HG03342 (cell line): ENCODE data around the gene BZW1.

ENCODE experiments used
- ATAC-seq: cut with Tn5 transposase; IDR thresholded peaks from one replicate; pipeline ENCODE4 v1.9.1; 2021; ENCODE audit warnings: mild to moderate bottlenecking, moderate library complexity; ENCODE audit not compliant: unreplicated experiment

Gene BZW1

GRCh38 chr2:200811333-200812121 is at the start of gene BZW1:
Gene BZW1 (plus strand): TSS chr2:200811910. CDS start chr2:200813218, 1,308 bp downstream.
- ATAC-seq = peak; percentile 81

DNA sequence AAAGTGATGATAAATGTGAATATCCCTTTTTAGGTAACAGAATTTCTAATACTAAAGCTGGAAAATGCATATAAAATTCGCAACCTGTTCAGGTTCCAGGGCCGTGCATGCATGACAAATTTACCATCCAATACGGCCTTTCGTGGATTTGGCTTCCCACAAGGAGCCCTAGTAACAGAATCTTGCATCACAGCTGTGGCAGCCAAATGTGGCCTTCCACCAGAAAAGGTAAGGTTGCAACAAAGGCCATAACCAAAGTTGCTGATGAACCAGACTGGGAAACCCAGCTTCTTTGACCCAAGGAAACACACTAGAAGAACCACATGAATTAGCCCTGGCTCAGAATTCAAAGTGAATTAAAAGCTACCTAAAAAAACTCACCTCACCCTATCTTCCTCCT is 49.6 kb upstream of the BZW1 start:
- ATAC-seq = no peak

DNA sequence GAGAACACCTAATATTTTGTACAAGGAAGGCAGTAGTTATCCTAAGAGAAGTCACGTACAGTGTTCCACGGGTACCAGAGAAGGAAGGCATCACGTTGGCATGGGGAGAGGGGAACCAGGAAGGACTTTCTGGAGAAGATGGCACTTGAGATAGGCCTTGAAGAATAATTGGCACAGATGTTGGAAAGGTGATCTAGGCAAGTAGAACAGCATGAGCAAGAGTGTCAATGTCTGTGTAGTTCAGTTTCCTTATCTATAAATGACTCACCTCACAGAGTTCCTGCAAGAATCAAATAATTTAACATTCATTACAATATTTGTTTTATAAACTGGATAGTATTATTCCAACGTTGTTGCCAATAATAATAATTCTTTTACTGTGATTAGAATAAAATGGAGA is 48.3 kb upstream of the BZW1 start:
- ATAC-seq = no peak

GRCh38 chr2:200765139-200765951 is 46.4 kb upstream of the BZW1 start:
- no peak for ATAC-seq

GRCh38 chr2:200765995-200766660 is 45.6 kb upstream of the BZW1 start:
- ATAC-seq = no peak

DNA sequence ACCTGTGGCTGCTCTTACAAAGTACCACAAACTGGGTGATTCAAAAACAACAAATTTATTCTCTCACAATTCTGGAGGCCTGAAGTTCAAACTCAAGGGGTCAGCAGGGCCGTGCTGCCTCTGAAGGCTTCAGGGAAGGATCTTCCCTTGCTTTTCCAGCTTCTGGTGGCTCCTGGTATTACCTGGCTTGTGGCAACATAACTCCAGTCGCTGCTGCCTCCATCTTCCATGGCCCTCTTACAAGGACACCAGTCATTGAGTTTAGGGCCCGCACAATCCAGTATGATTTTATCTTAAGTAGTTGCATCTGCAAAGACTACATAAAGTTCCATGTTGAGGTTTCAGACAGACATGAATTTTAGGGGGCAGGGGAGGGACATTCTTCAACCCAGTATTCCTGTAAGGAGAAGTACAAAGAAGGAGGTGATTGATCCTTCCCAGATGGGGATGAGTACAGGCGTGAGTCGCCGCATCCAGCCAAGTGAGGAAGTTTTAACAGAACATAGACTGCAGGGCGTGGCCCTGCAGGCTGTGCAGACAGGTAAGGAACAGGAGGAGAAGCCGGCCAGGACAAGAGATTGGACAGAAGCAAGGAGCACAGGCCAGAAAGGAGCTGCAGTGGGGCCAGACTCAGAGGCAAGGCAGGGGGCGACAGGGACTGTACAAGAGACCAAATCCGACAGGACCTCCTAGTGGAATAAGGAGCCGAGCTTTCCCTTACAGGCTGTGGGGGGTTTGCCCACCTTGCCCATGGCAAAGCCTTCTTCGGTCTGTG is 44.4 kb upstream of the BZW1 start:
- ATAC-seq = no peak

GRCh38 chr2:200770847-200771246 is 40.9 kb upstream of the BZW1 start:
- ATAC-seq = no peak

GRCh38 chr2:200772620-200773019 is 39.1 kb upstream of the BZW1 start:
- no peak for ATAC-seq

DNA sequence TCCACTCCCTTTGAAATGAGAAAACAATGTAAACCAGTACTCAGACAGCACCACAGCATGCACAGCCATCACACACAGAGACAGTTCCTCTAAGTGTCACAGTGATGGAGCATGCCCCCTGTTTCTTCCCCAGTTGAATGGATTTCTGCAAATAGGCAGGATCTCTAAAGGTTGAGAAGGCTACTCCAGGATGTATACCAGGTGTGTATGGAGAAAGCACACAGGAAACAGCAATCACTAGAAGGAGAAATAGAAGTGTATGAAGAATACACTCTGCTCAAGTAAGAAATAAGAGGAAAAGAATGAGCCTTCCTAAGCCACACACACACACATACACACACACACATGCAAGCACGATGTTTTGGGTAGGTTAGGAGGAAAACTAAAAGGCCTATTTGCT is 38.6 kb upstream of the BZW1 start:
- no peak for ATAC-seq

- no peak for ATAC-seq
Measured at GRCh38 chr2:200774920-200775319, 36.8 kb upstream of the BZW1 start.

DNA sequence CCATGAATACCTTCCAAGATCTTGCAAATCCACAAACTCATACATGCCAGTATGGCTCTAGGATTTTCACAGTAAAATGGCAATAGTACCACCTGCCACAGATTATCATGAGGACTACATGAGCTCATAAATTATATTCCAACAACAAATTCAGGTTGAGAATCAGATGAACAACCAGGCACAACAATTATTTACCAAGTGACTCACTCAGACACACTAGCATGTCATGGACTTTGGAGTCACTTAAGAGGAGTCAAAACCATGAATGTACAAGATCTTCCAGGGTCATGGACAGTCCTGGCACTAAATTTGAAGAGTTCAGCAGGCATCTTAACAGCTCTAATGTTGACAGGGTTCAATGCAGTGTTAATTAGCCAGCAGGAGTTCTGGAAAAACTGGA is 34.4 kb upstream of the BZW1 start:
- ATAC-seq = no peak

GRCh38 chr2:200778038-200778437 is 33.7 kb upstream of the BZW1 start:
- no peak for ATAC-seq

- no peak for ATAC-seq
Measured at GRCh38 chr2:200779214-200779613, 32.5 kb upstream of the BZW1 start.

- no peak for ATAC-seq
Measured at GRCh38 chr2:200781616-200782015, 30.1 kb upstream of the BZW1 start.

DNA sequence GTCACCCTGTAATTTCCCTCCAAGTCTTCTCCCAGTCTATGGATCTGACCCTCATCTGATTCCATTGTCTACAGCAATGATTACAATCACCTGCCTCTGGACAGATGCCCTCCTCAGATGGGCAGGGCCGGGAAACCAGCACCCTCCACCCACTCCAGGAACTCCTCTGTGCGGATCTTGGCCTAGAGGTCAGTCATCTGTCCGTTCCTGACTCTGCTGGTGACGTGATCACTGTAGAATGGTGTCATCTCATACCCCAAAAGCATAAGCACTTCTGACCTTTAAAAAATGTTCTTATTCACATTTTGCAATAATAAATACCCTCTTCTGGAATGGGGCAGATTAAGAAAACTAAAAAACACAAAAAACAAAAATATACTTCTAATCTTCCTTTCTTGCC is 29.5 kb upstream of the BZW1 start:
- ATAC-seq = no peak

GRCh38 chr2:200784215-200784614 is 27.5 kb upstream of the BZW1 start:
- ATAC-seq = no peak

DNA sequence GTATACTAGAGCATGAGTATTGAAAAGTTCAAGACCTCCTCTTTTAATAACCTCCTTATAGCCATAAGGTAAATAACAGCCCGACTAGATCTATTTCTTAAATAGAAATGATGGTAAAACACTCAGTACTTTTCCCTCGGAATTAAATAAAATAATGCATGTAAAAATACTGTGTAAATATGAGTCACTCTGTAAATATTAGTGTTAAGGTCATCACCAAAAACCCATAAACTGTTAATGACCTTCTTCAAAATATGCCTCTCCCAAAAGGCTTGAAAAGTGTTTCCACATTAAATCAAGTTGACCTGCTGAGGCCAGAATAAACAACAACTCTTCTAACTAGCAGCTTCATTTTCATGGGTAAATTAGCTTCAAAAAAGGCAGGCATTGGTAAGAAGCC is 25.3 kb upstream of the BZW1 start:
- no peak for ATAC-seq

DNA sequence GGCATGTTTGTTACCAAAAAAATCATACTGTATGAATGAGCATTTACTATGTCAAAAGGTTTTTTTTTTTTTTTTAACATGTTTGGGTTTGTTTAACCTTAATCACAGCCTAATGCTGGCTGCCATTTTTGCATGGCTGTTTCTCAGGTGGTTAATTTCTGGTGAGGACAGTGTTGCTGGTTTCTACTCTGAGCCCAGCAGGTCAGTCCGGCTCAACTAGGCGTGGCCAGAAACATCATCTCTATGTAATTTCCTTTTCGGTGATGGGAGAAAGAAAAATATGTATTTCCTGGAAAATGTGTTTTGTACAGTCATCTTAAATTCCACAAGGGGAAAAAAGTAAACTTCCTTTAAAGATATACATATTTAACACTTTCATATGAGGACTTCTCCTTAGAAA is 24.9 kb upstream of the BZW1 start:
- ATAC-seq = no peak

- no peak for ATAC-seq
Measured at GRCh38 chr2:200787351-200788120, 24.2 kb upstream of the BZW1 start.

DNA sequence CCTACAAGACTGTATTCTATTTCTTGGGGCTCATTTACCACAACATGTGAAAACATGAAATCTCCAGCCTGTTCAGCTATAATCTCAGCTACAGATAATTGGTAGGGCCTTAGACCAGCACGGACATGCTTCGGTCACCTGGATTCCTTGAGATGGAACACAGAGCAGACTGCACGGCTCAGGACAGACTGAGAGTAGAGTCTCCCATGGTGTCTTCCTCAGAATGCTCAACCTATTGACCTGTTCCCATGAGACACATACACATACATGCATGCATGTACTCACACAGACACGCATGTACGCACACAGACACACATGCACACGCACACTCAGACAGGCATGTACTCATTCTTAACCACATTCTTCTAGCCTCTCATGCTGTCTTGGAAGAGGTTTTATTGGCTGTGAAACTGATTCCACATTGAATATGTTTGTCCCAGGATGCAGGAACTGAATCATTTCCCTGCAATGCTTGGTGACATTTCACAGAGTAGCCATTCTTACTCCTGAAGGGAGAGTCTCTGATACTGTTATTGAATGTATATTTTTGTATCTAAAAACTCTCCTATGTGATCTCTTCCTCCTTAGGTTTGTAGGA is 23.5 kb upstream of the BZW1 start:
- ATAC-seq = no peak
